ENCODE measurements around the gene KHDC4. TPM values are rescaled to one million over a fixed set of nuclear protein-coding genes. Genes with fewer than 3 reads are reported as not detected.

The KHDC4 gene
- total RNA-seq, 1 donor, result 37.3 TPM

GRCh38 chr1:155890251-155890650 is 44.0 kb downstream of the KHDC4 start:
- Histone ChIP-seq H3K9me3 (ENCODE audit: low read depth, low read length) (no peaks in the 10 kb centered on the region), H4K20me1 (ENCODE audit: insufficient read depth, low read length) (no peaks in the 10 kb centered on the region), H3K79me2 (ENCODE audit: insufficient read depth, low read length) (no peaks in the 10 kb centered on the region), H3K4me2 (ENCODE audit: insufficient read depth, low read length) (peak overlapping the region; percentile 20), H3K36me3 (ENCODE audit: insufficient read depth, low read length) (no peaks in the 10 kb centered on the region), H3K4me3 (ENCODE audit: insufficient read depth, low read length) (no peak overlapping the region), H3K4me1 (ENCODE audit: insufficient read depth, low read length) (peaks cover 44% of the 10 kb centered on the region), H2AFZ (ENCODE audit: low read length) (no peak overlapping the region), H3K27ac (ENCODE audit: low read depth, low read length) (peak overlapping the region; percentile 70), H3K27me3 (ENCODE audit: insufficient read depth, low read length) (no peaks in the 10 kb centered on the region)
- no peak for TF ChIP-seq CTCF (IDR thresholded peaks at IDR 0.05; ENCODE audit: extremely low read depth, low read depth, low read length)
- no peak for DNase-seq (ENCODE audit: insufficient read length, low spot score, missing footprints)

GRCh38 chr1:155889566-155889965 is 44.6 kb downstream of the KHDC4 start:
- H3K4me1 ChIP-seq (ENCODE audit: insufficient read depth, low read length), result peaks cover 49% of the 10 kb centered on the region
- H3K27ac ChIP-seq (ENCODE audit: low read depth, low read length), result peak overlapping the region; percentile 70
- no peaks in the 10 kb centered on the region for H3K79me2 ChIP-seq (ENCODE audit: insufficient read depth, low read length)
- no peaks in the 10 kb centered on the region for H3K27me3 ChIP-seq (ENCODE audit: insufficient read depth, low read length)
- H3K4me3 ChIP-seq (ENCODE audit: insufficient read depth, low read length), result no peak overlapping the region
- DNase-seq (ENCODE audit: insufficient read length, low spot score, missing footprints), result no peak
- peak overlapping the region; percentile 20 for H3K4me2 ChIP-seq (ENCODE audit: insufficient read depth, low read length)
- no peaks in the 10 kb centered on the region for H3K36me3 ChIP-seq (ENCODE audit: insufficient read depth, low read length)
- H3K9me3 ChIP-seq (ENCODE audit: low read depth, low read length), result no peaks in the 10 kb centered on the region
- TF ChIP-seq CTCF (IDR thresholded peaks at IDR 0.05; ENCODE audit: extremely low read depth, low read depth, low read length), result no peak
- no peak overlapping the region for H2AFZ ChIP-seq (ENCODE audit: low read length)
- no peaks in the 10 kb centered on the region for H4K20me1 ChIP-seq (ENCODE audit: insufficient read depth, low read length)

DNA sequence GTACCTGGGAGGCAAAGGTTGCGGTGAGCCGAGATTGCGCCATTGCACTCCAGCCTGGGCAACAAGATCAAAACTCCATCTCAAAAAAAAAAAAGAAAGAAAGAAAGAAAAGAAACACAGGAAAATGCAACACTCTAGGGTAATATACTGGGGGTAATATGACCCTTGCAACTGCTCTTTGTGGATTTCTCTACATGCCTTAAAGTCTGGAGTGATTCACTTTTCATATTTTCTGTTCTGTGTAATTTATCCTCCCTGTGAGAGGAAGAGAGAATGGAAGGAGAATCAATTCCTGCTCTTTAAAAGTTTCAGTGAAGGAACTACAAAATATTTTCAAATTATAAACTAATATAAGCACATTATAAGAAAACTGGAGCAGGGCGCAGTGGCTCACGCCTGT is 45.7 kb downstream of the KHDC4 start:
- peak overlapping the region; percentile 52 for H3K27ac ChIP-seq (ENCODE audit: low read depth, low read length)
- no peak overlapping the region for H3K4me3 ChIP-seq (ENCODE audit: insufficient read depth, low read length)
- TF ChIP-seq CTCF (IDR thresholded peaks at IDR 0.05; ENCODE audit: extremely low read depth, low read depth, low read length), result no peak
- no peaks in the 10 kb centered on the region for H4K20me1 ChIP-seq (ENCODE audit: insufficient read depth, low read length)
- H3K4me1 ChIP-seq (ENCODE audit: insufficient read depth, low read length), result peaks cover 53% of the 10 kb centered on the region
- no peak overlapping the region for H2AFZ ChIP-seq (ENCODE audit: low read length)
- H3K36me3 ChIP-seq (ENCODE audit: insufficient read depth, low read length), result no peaks in the 10 kb centered on the region
- H3K27me3 ChIP-seq (ENCODE audit: insufficient read depth, low read length), result no peaks in the 10 kb centered on the region
- H3K4me2 ChIP-seq (ENCODE audit: insufficient read depth, low read length), result peak overlapping the region; percentile 10
- DNase-seq (ENCODE audit: insufficient read length, low spot score, missing footprints), result peak; percentile 68
- no peaks in the 10 kb centered on the region for H3K9me3 ChIP-seq (ENCODE audit: low read depth, low read length)
- H3K79me2 ChIP-seq (ENCODE audit: insufficient read depth, low read length), result no peaks in the 10 kb centered on the region

DNA sequence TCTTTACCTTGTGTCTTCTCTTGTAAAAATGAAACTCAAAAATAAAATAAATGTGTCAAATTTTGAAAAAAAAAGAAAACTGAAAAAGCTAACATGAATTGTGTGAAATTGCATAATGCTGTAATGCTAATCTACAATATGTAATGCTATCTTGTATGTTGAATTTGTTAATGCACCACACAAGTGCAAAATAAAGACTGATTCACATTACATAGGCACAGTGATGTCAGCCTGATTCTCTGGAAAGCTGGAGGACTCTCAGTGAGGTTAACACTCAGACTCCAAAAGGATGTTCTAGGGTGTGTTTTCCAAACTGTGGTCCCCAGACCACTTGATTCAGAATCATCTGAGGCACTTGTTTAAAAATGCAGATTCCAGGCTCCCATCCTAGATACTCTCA is 49.2 kb downstream of the KHDC4 start:
- Histone ChIP-seq H3K27ac (ENCODE audit: low read depth, low read length) (peak overlapping the region; percentile 3), H4K20me1 (ENCODE audit: insufficient read depth, low read length) (no peaks in the 10 kb centered on the region), H2AFZ (ENCODE audit: low read length) (no peak overlapping the region), H3K36me3 (ENCODE audit: insufficient read depth, low read length) (peaks cover 9% of the 10 kb centered on the region), H3K4me1 (ENCODE audit: insufficient read depth, low read length) (peaks cover 31% of the 10 kb centered on the region), H3K27me3 (ENCODE audit: insufficient read depth, low read length) (no peaks in the 10 kb centered on the region), H3K9me3 (ENCODE audit: low read depth, low read length) (no peaks in the 10 kb centered on the region), H3K4me3 (ENCODE audit: insufficient read depth, low read length) (no peak overlapping the region), H3K4me2 (ENCODE audit: insufficient read depth, low read length) (peak overlapping the region; percentile 6), H3K79me2 (ENCODE audit: insufficient read depth, low read length) (no peaks in the 10 kb centered on the region)
- DNase-seq (ENCODE audit: insufficient read length, low spot score, missing footprints), result no peak
- TF ChIP-seq CTCF (IDR thresholded peaks at IDR 0.05; ENCODE audit: extremely low read depth, low read depth, low read length), result no peak
